ENCODE measurements around the gene NPAS2. TPM values are rescaled to one million over a fixed set of nuclear protein-coding genes. Genes with fewer than 3 reads are reported as not detected.

NPAS2 gene
- 10 to 100 TPM; 12.8 to 15.3 (median 15.0) TPM for polyA plus RNA-seq

DNA sequence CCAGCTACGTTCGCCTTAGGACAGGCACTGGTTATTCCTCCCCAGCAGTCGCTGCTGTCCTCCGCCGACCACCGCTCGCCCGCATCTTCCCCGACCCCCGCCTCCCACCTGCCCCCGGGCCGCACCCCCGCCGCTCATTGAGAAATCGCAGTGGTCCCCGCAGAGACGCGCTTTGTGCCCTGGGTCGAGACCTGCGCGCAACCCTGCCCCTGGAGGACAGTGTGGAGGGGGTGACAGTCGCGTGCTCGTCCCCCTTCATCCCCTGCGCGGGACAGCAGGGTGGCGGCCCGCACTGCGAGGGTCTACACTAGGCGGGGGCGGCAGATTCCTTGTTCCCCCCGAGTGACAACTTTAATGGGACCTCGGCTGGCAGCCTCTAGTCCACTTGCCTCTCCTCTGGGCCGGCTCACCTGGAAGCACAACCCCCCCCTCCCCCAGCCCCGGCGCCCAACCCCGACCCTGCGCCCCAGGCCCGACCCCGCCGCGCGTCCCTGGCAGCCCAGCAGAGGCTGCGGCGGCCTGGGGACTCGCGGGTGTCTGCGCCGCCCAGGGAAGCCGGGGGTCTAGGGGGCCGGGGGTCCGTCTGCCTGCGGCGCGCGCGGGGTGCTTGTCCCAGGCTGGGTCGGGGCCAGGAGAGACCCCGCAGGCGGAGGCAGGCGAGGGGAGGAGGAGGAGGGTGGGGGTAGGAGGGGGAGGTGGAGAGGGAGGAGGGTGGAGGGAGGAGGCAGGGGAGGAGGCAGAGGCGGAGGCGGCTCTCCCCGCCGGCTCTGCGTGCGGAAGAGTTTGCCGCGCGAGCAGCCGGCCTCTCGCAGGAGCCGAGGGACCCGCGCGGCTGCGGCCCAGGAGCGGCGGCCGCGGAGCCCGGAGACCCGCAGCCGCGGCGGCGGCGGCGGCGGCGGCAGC is at the start of gene NPAS2:
Gene NPAS2 (plus strand): TSS at position 770 of the 903 bp plus-strand sequence. CDS start 84,616 bp downstream, outside the sequence.
- no peak within 1 kb of the TSS for H3K27ac ChIP-seq (ENCODE audit: low read depth, low read length)
- WGBS, 3 donors: 1 to 2% (median 2%) methylated on average over 59 to 91 of the region's 91 CpGs

- H3K27ac ChIP-seq (ENCODE audit: low read depth, low read length): no peak overlapping the region
- 91 to 93% (median 93%) methylated on average over 4 of the region's 4 CpGs for WGBS, 3 donors
These were observed 48.8 kb upstream of the NPAS2 start for GRCh38 chr2:100771125-100771524.

DNA sequence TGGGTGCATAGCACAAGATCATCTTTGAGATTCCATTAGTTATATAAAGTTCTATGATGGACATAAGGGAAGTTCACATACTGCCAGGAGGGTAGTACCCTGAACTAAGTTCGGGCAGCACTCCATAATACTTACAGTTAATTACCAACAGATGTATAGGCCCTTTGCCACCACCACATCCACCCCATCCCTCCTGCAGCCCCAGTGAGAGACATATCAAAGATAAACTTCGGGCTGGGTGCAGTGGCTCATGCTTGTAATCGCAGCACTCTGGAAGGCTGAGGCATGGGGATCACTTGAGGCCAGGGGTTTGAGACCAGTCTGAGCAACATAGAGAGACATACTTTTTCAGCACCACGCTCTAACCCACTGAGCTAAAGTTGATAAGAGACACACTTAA is 46.4 kb upstream of the NPAS2 start:
- 84 to 90% (median 88%) methylated on average over 4 of the region's 4 CpGs for WGBS, 3 donors
- no peak overlapping the region for H3K27ac ChIP-seq (ENCODE audit: low read depth, low read length)

DNA sequence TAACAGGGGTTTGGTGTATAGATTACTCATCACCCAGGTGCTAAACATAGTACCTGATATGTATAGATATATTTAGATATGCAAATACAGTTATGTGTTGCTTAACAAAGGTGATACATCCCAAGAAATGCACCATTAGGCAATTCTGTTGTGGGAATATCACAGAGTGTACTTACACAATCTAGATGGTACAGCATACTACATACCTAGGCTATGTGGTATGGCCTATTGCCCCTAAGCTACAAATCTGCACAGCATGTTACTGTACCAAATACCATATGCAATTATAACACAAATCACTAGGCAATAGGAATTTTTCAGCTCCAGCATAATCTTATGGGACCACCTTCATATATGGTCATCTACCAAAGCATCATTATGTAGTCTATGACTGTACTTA is 43.5 kb upstream of the NPAS2 start:
- H3K27ac ChIP-seq (ENCODE audit: low read depth, low read length): no peak overlapping the region

DNA sequence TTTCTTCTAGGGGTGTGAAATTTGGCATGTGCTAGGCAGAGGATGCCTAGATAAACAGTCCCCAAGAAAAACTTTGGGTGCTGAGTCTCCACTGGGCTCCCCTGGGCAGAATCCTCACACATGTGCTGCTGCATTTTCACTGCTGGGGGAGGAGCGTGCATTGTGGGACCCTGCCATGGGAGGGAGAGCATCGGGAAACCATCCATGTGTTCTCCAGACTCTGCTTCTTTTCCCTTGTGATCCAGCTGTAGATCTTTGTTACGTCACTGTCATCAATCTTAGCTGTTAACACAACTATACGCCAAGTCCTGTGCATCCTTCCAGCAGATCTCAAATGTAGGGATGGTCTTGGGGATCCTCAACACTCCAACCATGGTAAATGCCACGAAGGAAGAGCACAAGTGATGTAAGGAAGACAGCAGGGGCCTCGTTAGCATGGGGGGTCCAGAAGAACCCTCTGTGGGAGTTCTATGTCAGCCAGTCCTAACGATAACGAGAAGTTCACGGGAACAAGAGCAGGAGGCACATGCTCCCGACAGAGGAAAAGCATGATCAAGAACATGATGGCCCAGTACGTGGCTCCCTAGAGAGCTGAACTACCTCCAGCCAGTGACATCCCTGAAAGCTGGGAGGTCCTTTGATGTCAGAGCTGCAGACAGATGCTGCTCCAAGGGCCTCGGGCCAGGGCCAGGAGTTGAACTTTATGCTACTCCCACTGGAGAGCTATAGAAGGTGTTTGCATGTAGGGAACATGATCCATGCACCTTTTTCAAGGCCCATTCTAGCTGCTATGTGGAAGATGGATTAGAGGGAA is 41.1 kb upstream of the NPAS2 start:
- no peak overlapping the region for H3K27ac ChIP-seq (ENCODE audit: low read depth, low read length)
- 83 to 86% (median 84%) methylated on average over 12 of the region's 12 CpGs for WGBS, 3 donors

DNA sequence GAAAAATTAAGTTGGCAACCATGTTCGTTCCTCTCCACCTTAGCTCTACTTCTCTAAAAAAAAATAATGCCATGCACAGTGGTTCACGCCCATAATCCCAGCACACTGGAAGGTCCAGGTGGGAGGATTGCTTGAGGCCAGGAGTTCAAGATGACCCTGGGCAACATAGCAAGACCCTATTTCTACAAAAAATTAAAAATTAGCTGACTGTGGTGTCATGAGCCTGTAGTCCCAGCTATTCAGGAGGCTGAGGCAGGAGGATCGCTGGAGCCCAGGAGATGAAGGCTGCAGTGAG is 40.1 kb upstream of the NPAS2 start:
- WGBS, 3 donors: 96 to 98% (median 96%) methylated on average over 3 of the region's 3 CpGs
- H3K27ac ChIP-seq (ENCODE audit: low read depth, low read length): no peak overlapping the region

GRCh38 chr2:100780203-100781008 is 39.5 kb upstream of the NPAS2 start:
- WGBS, 3 donors: 41 to 54% (median 48%) methylated on average over 8 of the region's 8 CpGs

GRCh38 chr2:100781009-100781325 is 39.0 kb upstream of the NPAS2 start:
- H3K27ac ChIP-seq (ENCODE audit: low read depth, low read length): no peak overlapping the region
- 80 to 93% (median 89%) methylated on average over 1 of the region's 1 CpG for WGBS, 3 donors

More at GRCh38 chr2:100780203-100781008, 39.5 kb upstream of the NPAS2 start:
- no peak overlapping the region for H3K27ac ChIP-seq (ENCODE audit: low read depth, low read length)

DNA sequence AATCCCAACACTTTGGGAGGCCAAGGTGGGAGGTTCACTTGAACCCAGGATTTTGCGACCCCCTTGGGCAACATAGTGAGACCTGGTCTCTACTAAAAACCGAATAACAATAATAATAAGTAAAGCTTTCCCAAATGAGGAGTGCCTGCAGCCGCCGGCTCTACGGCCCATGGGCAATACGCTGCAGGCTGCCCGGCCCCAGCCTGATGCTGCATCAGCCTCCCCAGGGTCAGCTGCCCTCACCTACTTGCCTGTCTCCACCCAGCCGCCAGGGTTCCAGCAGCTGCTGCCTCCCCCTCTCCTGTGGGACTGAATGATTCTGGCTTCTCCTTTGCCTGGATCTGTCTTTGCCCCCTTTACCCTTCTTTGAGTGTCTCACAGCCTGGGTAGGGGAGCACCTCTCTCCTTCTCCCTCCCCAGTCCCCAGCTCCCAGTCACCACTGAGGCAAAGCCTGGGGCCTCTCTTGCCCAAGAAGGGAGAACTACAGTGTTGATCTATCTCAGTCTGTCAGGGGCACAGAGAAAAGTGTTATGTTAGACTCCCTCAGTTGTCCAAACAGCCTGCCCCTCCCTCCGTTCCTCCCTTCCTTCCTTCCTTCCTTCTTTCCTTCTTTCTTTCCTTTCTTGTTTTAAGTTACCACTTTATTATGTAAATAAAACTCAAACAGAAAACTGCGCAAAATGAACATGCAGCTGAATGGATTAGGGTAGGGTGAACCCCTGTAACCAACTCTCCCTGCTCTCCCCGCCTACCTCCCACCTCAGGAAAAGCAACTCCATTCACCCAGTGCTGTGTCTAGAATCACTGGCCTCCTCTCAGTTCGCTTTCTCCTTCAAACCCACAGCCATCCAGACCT is 38.2 kb upstream of the NPAS2 start:
- 80 to 92% (median 90%) methylated on average over 12 of the region's 12 CpGs for WGBS, 3 donors
- H3K27ac ChIP-seq (ENCODE audit: low read depth, low read length): no peak overlapping the region

GRCh38 chr2:100782380-100782878 is 37.5 kb upstream of the NPAS2 start:
- WGBS, 3 donors: 89 to 91% (median 90%) methylated on average over 6 of the region's 6 CpGs
- no peak overlapping the region for H3K27ac ChIP-seq (ENCODE audit: low read depth, low read length)

DNA sequence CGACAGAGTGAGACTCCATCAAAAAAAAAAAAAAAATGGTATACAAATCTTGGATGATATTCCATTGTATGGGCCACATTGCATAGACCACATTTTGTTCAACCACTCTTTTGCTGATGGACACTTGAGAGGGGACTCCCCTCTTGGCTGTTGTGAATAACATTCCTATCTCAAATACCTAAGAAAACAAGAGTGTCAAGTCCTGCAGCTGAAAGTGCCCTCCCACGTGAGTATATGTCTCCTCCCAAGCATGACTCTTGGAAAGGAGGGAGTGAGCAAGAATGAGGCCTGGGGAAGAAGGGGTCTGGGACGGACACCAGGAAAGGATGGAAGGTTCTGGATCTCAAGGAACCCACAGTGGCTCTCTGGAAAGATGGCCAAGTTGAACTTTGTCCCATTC is 36.0 kb upstream of the NPAS2 start:
- no peak overlapping the region for H3K27ac ChIP-seq (ENCODE audit: low read depth, low read length)
- WGBS, 3 donors: 82 to 87% (median 86%) methylated on average over 3 of the region's 3 CpGs

GRCh38 chr2:100784681-100785080 is 35.3 kb upstream of the NPAS2 start:
- H3K27ac ChIP-seq (ENCODE audit: low read depth, low read length): no peak overlapping the region
- WGBS, 3 donors: 82 to 91% (median 89%) methylated on average over 8 of the region's 8 CpGs

DNA sequence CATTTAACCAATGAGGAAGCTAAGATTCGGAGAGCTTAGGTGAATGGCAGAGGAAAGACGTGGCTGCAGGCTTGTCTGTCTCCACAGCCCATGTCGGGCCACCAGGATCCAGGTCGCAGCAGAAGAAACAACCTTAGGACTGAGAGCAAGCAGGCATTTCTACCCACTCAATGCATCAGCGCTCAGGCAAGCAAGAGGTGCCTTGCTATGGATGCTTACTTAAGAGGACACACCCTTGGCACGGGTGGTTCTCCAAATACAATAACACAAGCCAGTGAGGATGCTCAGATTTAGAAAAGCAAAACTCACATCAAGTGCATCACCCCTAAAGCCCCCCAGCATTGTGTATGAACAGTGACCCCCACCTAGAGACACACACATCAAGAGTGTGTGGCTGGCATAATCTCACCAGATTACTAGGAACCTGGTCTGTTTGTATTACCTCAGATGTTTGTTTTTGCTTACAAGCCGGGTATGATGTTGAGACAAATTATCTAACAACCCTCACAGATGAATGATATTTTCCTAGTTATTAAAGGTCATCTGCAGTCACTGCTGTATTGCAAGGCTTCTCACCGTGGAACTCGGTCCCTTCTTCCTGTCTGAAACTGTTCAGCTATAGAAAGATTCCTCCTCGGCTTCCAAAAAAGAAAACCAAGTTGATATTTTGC is 34.2 kb upstream of the NPAS2 start:
- 80 to 83% (median 82%) methylated on average over 10 of the region's 10 CpGs for WGBS, 3 donors
- H3K27ac ChIP-seq (ENCODE audit: low read depth, low read length): no peak overlapping the region

DNA sequence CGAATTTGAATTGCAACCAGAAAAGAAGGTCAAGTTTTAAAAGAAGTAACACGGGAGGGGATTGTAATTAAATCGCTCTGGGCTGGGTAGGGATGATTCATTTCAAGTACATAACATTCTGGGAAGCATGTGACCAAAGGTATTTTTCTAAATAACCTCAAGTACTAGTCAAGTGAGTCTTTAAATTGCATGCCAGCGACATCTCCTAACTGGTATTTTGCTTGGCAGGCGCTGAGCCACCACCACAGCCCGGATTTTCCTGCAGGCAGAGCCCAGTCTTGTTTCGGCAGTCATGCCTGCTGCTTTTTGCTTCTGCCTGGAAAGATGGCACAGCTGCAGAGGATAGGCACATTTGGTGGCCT is 33.7 kb upstream of the NPAS2 start:
- H3K27ac ChIP-seq (ENCODE audit: low read depth, low read length): no peak overlapping the region
- 77 to 83% (median 80%) methylated on average over 7 of the region's 7 CpGs for WGBS, 3 donors

DNA sequence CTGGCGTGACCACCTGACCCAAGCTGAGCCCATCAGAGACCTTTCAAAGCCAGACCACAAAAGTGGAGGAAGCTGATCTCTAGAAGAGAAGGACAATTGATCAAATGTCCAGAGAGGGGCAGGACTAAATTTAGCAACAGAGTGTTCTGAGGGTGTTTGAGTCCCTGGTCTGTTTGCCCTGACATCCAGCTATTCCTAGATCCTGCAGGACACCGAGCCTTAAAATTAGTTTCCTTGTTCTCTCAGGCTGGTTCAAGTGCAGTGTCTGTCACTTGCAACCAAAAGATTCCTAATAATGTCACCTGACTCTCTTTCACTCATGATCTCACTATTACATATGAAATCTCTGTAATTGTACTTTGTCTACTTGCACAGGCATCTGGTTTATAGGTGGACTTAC is 33.0 kb upstream of the NPAS2 start:
- 96 to 100% (median 98%) methylated on average over 2 of the region's 2 CpGs for WGBS, 3 donors
- no peak overlapping the region for H3K27ac ChIP-seq (ENCODE audit: low read depth, low read length)

GRCh38 chr2:100789361-100789760 is 30.6 kb upstream of the NPAS2 start:
- H3K27ac ChIP-seq (ENCODE audit: low read depth, low read length): no peak overlapping the region
- 76 to 95% (median 86%) methylated on average over 3 of the region's 3 CpGs for WGBS, 3 donors

DNA sequence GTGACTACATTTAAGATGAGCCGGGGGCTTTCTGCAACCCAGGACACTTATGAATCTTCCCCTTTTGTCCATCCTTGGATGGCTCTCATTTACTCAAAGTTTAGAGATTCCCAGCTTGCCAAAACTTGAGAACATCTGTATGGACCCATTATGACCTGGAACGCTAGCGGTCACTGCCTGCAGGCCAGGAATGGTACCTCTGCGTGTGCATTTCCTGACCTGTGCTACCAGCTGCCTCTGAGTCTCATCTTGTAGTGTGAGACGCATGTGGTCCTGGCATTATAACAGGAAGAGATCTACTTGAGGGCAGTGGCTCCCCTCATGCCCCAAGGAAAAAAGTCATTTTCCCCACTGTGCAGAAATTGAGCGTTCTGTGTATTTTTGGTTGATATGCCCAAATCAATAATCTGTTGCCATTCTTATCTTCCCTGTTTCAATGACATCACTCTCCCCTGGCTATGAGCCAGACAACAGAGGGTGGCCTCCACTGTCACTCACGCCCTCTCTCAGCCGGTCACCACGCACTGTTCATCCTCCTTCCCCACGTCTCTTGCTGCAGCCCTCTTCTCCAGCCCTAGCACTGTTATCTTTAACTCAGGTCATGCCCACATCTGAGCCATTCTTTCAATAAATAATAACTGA is 28.5 kb upstream of the NPAS2 start:
- no peak overlapping the region for H3K27ac ChIP-seq (ENCODE audit: low read depth, low read length)
- 48 to 82% (median 82%) methylated on average over 10 of the region's 10 CpGs for WGBS, 3 donors

All from adipose tissue (tissue), 3 donors.